Heart left ventricle (tissue), 16 donors: ENCODE data around the gene LACC1. TPM values are rescaled to one million over a fixed set of nuclear protein-coding genes. Genes with fewer than 3 reads are reported as not detected.
A peak's percentile ranks its signal among the peaks of the same experiment; 100 is the strongest.

ENCODE experiments used
- ATAC-seq, 4 donors: fragments of 200-7000 bp; cut with Tn5 transposase; one replicate each; pipeline ENCODE4 v1.9.1; 2020 to 2022; ENCODE audit warnings: moderate library complexity in 4 of 4, mild to moderate bottlenecking in 3 of 4, moderate number of reproducible peaks in 1 of 4
- DNase-seq, 5 donors: peaks; one replicate each; pipeline ENCODE4 v3.0.0-alpha.2; 2020
- H3K27ac ChIP-seq, 12 donors: fragments of 200-600 bp; sonication (generic) in 4 of 12; one replicate each; pipeline versions ENCODE4 v1.5.0 to v1.8.0; 2016 to 2022; ENCODE audit warnings: mild to moderate bottlenecking in 2 of 12
- H3K27me3 ChIP-seq, 9 donors: fragments of 200-600 bp; sonication (generic) in 2 of 9; one replicate each; pipeline versions ENCODE4 v1.5.1 to v1.8.0; 2016 to 2022; ENCODE audit warnings: mild to moderate bottlenecking in 3 of 9
- H3K36me3 ChIP-seq, 9 donors: fragments of 200-600 bp; sonication (generic) in 2 of 9; one replicate each; pipeline versions ENCODE4 v1.5.0 to v1.8.0; 2018 to 2022; ENCODE audit warnings: mild to moderate bottlenecking in 2 of 9
- H3K4me1 ChIP-seq, 12 donors: fragments of 200-600 bp; sonication (generic) in 4 of 12; one replicate each; pipeline versions ENCODE4 v1.5.0 to v1.8.0; 2016 to 2022; ENCODE audit warnings: mild to moderate bottlenecking in 3 of 12
- H3K4me3 ChIP-seq, 12 donors: fragments of 200-600 bp; sonication (generic) in 4 of 12; one replicate each; pipeline versions ENCODE4 v1.5.0 to v1.8.0; 2017 to 2022; ENCODE audit warnings: mild to moderate bottlenecking in 9 of 12, moderate library complexity in 4 of 12
- H3K9me3 ChIP-seq, 12 donors: fragments of 200-600 bp; sonication (generic) in 4 of 12; one replicate each; pipeline versions ENCODE4 v1.5.0 to v1.8.0; 2016 to 2022; ENCODE audit warnings: mild to moderate bottlenecking in 1 of 12
- CTCF ChIP-seq, 12 donors: fragments of 200-600 bp; sonication (generic) in 4 of 12; IDR thresholded peaks; one replicate each; pipeline versions ENCODE4 v1.5.0 to v1.8.0; 2018 to 2022; ENCODE audit warnings: antibody characterized with exemption in 12 of 12, mild to moderate bottlenecking in 5 of 12
- POLR2A ChIP-seq, 2 donors: fragments of 450-650 bp; IDR thresholded peaks; one replicate each; pipeline ENCODE4 v1.6.1; 2017; ENCODE audit warnings: antibody characterized with exemption in 2 of 2, mild to moderate bottlenecking in 2 of 2, moderate library complexity in 2 of 2
- WGBS, 4 donors: extraction: QIAGEN DNeasy Blood & Tissue Kit in 2 of 4; methylation state at CpG; one replicate each; pipeline versions ENCODE4 v1.1.5 to v1.1.7; 2013 to 2018; 5-methylcytosine and 5-hydroxymethylcytosine counted together
- intact Hi-C, 10 donors: fragments of 100-400 bp; cut with DNase I; formaldehyde crosslinking; loops; one replicate each; pipeline versions ENCODE4 v1.11.1 to v1.14.2; 2022
- polyA plus RNA-seq, 2 donors: library from polyadenylated mRNA; stranded (reverse); fragments of 200-250 nt; gene quantifications; one replicate each; pipeline ENCODE4 v1.2.3, GENCODE V29; 2013
- total RNA-seq, 9 donors: library from RNA; depleted of rRNA in 2 of 9; stranded (reverse); fragments of >200 nt in 2 of 9; fragmentation: NEBNext Ultra II Directional in 3 of 9; extraction: Animal tissue kit (Norgen Biotek cat#: 25700) in 3 of 9; gene quantifications; one replicate each; pipeline versions ENCODE4 v1.1.0 to v1.2.4, GENCODE V29; 2016 to 2023
- donor health status: ischemic (EF 13 %, LVEDD 7.1; RV severe dilation, severe dysfunction).
- donor health status: healthy with polysubstance abuse.
- donor health status: DM: no; HTN: yes; CAD: no.
- donor health status: DM: no; HTN: no; CAD: no.
- donor health status: ischemic (EF 25% LVEDD 6.9; RV normal size, moderate dysfunction).
- donor health status: ischemic (EF 25% LVEDD 5.7; RV mildly dilated, moderate dysfunction).
- donor health status: healthy.
- donor health status: DM: yes; HTN: yes; CAD: no.
- donor health status: ischemic (EF 35%, LVEDD 5.7; RV mildly dilated, moderate dysfunction).
- donor health status: nonischemic (EF 11% LVEDD 7.7; RV severe dilation, severe dysfunction).
- donor health status: DM: yes; HTN: yes; CAD: no.
- donor health status: PGD.
- donor health status: ischemic (EF 29% LVEDD 5.4; RV normal size, mild dysfunction).
- donor health status: nonischemic (EF 23%, LVEDD 6.1; RV moderate dilation, normal function).

LACC1 gene
- total and polyA plus RNA-seq, 11 donors: 2.7 to 17.8 (median 4.3) TPM

GRCh38 chr13:43933378-43933777, 53.7 kb downstream of the LACC1 start:
- Histone ChIP-seq H3K4me3 (no peak overlapping the region), H3K4me1 (peaks cover 0 to 28% (median 10%) of the 10 kb centered on the region in 12 donors), H3K36me3 (no peaks in the 10 kb centered on the region), H3K27me3 (peaks cover 0 to 73% (median 0%) of the 10 kb centered on the region in 9 donors), H3K27ac (no peak overlapping the region), H3K9me3 (peaks cover 0 to 12% (median 2%) of the 10 kb centered on the region in 12 donors)
- TF ChIP-seq CTCF (IDR thresholded peaks at IDR 0.05): no peak
- TF ChIP-seq POLR2A (IDR thresholded peaks at IDR 0.05): no peak
- intact Hi-C loops: no loop called here
- ATAC-seq (no peak), DNase-seq (no peak)
- WGBS, 4 donors: 80 to 88% (median 82%) methylated on average over 2 of the region's 2 CpGs

GRCh38 chr13:43934273-43934672, 54.6 kb downstream of the LACC1 start:
- H3K27ac ChIP-seq: no peak overlapping the region
- ATAC-seq (no peak), DNase-seq (no peak)
- intact Hi-C loops: no loop called here
- peaks cover 0 to 64% (median 0%) of the 10 kb centered on the region in 9 donors for H3K27me3 ChIP-seq
- no peak overlapping the region for H3K4me3 ChIP-seq
- no peaks in the 10 kb centered on the region for H3K36me3 ChIP-seq
- H3K4me1 ChIP-seq: peaks cover 0 to 35% (median 13%) of the 10 kb centered on the region in 12 donors
- H3K9me3 ChIP-seq: peaks cover 0 to 12% (median 2%) of the 10 kb centered on the region in 12 donors
- no peak for TF ChIP-seq CTCF (IDR thresholded peaks at IDR 0.05)
- TF ChIP-seq POLR2A (IDR thresholded peaks at IDR 0.05): no peak

- ATAC-seq (no peak), DNase-seq (no peak)
- H3K4me3 ChIP-seq: no peak overlapping the region
- peaks cover 0 to 51% (median 0%) of the 10 kb centered on the region in 9 donors for H3K27me3 ChIP-seq
- WGBS, 4 donors: 36 to 62% (median 47%) methylated on average over 1 of the region's 1 CpG
- H3K36me3 ChIP-seq: no peaks in the 10 kb centered on the region
- no peak overlapping the region for H3K27ac ChIP-seq
- peaks cover 0 to 11% (median 2%) of the 10 kb centered on the region in 12 donors for H3K9me3 ChIP-seq
- intact Hi-C loops: loop anchor here in 2 of 10 donors (5.0 kb wide), 2 partner anchors 51 to 76 kb away; no protein-coding TSS in a partner anchor
- peaks cover 0 to 35% (median 13%) of the 10 kb centered on the region in 12 donors for H3K4me1 ChIP-seq
- TF ChIP-seq POLR2A (IDR thresholded peaks at IDR 0.05): no peak
- no peak for TF ChIP-seq CTCF (IDR thresholded peaks at IDR 0.05)
Measured at GRCh38 chr13:43935878-43936277, 56.2 kb downstream of the LACC1 start.

- peaks cover 0 to 3% (median 0%) of the 10 kb centered on the region in 12 donors for H3K9me3 ChIP-seq
- peak overlapping the region in 8 of 12 donors; percentile 6 to 59 (median 42) for H3K27ac ChIP-seq
- WGBS, 4 donors: 57 to 65% (median 64%) methylated on average over 3 of the region's 3 CpGs
- DNase-seq (no peak), ATAC-seq (peak in 2 of 4 donors; percentile 31 to 48)
- TF ChIP-seq POLR2A (IDR thresholded peaks at IDR 0.05): no peak
- no peak for TF ChIP-seq CTCF (IDR thresholded peaks at IDR 0.05)
- peaks cover 0 to 35% (median 13%) of the 10 kb centered on the region in 12 donors for H3K4me1 ChIP-seq
- no peak overlapping the region for H3K4me3 ChIP-seq
- intact Hi-C loops: loop anchor here in 2 of 10 donors (5.0 kb wide), 2 partner anchors 51 to 76 kb away; no protein-coding TSS in a partner anchor
- no peaks in the 10 kb centered on the region for H3K36me3 ChIP-seq
- H3K27me3 ChIP-seq: peaks cover 0 to 53% (median 0%) of the 10 kb centered on the region in 9 donors
Measured at GRCh38 chr13:43936647-43937046, 56.9 kb downstream of the LACC1 start.
